ENCODE results near the gene ACER1. TPM values are rescaled to one million over a fixed set of nuclear protein-coding genes. Genes with fewer than 3 reads are reported as not detected.
"Not testable (repeated sequence)": the region's sequence is repeated elsewhere in the genome, so short reads cannot be mapped to it uniquely, and the experiment has no call there.

ACER1 gene
- total RNA-seq (2014; rRNA removed; shearing (Covaris generic)), result not detected in 2 replicates

- no peak for DNase-seq (ENCODE audit: low spot score)
Measured at GRCh38 chr19:6333439-6333838, at the start of gene ACER1. TSS of gene ACER1 (minus strand) at chr19:6333612. CDS start at chr19:6333551, 61 bp downstream.

- DNase-seq (ENCODE audit: low spot score), result no peak
Measured at GRCh38 chr19:6383188-6383587, 49.8 kb upstream of the ACER1 start.

- no peak for DNase-seq (ENCODE audit: low spot score)
Measured at GRCh38 chr19:6381030-6381750, 47.8 kb upstream of the ACER1 start.

GRCh38 chr19:6379744-6380143 is 46.3 kb upstream of the ACER1 start:
- DNase-seq (ENCODE audit: low spot score), result no peak

- no peak for DNase-seq (ENCODE audit: low spot score)
Measured at GRCh38 chr19:6378486-6378885, 45.1 kb upstream of the ACER1 start.

GRCh38 chr19:6378041-6378440 is 44.6 kb upstream of the ACER1 start:
- no peak for DNase-seq (ENCODE audit: low spot score)

- no peak for DNase-seq (ENCODE audit: low spot score)
Measured at GRCh38 chr19:6376512-6377190, 43.2 kb upstream of the ACER1 start.

- DNase-seq (ENCODE audit: low spot score), result no peak
Measured at GRCh38 chr19:6375411-6376010, 42.1 kb upstream of the ACER1 start, which contains the start of gene PSPN. TSS of gene PSPN (minus strand) at chr19:6375933. CDS start at chr19:6375849, 84 bp downstream.

GRCh38 chr19:6374711-6375410 is 41.4 kb upstream of the ACER1 start:
- DNase-seq (ENCODE audit: low spot score), result no peak

- no peak for DNase-seq (ENCODE audit: low spot score)
Measured at GRCh38 chr19:6374161-6374709, 40.8 kb upstream of the ACER1 start.

- no peak for DNase-seq (ENCODE audit: low spot score)
Measured at GRCh38 chr19:6373813-6374108, 40.3 kb upstream of the ACER1 start.

- DNase-seq (ENCODE audit: low spot score), result peak; percentile 97
Measured at GRCh38 chr19:6373096-6373812, 39.8 kb upstream of the ACER1 start.

GRCh38 chr19:6372594-6373095 is 39.2 kb upstream of the ACER1 start, which contains the start of gene ALKBH7:
TSS of gene ALKBH7 (plus strand) at chr19:6372794. CDS start at chr19:6372821, 27 bp downstream.
- DNase-seq (ENCODE audit: low spot score), result peak; percentile 99

- no peak for DNase-seq (ENCODE audit: low spot score)
Measured at GRCh38 chr19:6364353-6364752, 30.9 kb upstream of the ACER1 start.

- DNase-seq (ENCODE audit: low spot score), result no peak
Measured at GRCh38 chr19:6362351-6362801, 29.0 kb upstream of the ACER1 start.

GRCh38 chr19:6362027-6362350 is 28.6 kb upstream of the ACER1 start:
- no peak for DNase-seq (ENCODE audit: low spot score)

GRCh38 chr19:6360857-6361216 is 27.4 kb upstream of the ACER1 start:
- DNase-seq (ENCODE audit: low spot score), result not testable (repeated sequence)

GRCh38 chr19:6360445-6360844 is 27.0 kb upstream of the ACER1 start:
- DNase-seq (ENCODE audit: low spot score), result not testable (repeated sequence)

- no peak for DNase-seq (ENCODE audit: low spot score)
Measured at GRCh38 chr19:6359568-6360341, 26.3 kb upstream of the ACER1 start.

- DNase-seq (ENCODE audit: low spot score), result no peak
Measured at GRCh38 chr19:6358003-6358402, 24.6 kb upstream of the ACER1 start.
